NCI-H2107 (cell line): ENCODE results near the gene MYH14.

Experiments used
- DNase-seq: peaks from one replicate; lab custom pipeline; 2025; lab: John Stamatoyannopoulos, UW

The MYH14 gene

GRCh38 chr19:50192463-50193211, 10.8 kb upstream of the MYH14 start:
- no peak for DNase-seq

GRCh38 chr19:50195224-50195623, 8.2 kb upstream of the MYH14 start:
- DNase-seq: no peak

GRCh38 chr19:50196322-50196932, 7.0 kb upstream of the MYH14 start:
- DNase-seq: no peak

- DNase-seq: no peak
These were observed 6.1 kb upstream of the MYH14 start for GRCh38 chr19:50197348-50197747.

GRCh38 chr19:50198431-50199258, 4.8 kb upstream of the MYH14 start:
- no peak for DNase-seq

GRCh38 chr19:50199259-50199555, 4.2 kb upstream of the MYH14 start:
- no peak for DNase-seq

- no peak for DNase-seq
These were observed 1.0 kb upstream of the MYH14 start for GRCh38 chr19:50202386-50202785.

GRCh38 chr19:50202962-50203280, 501 bp upstream of the MYH14 start:
- no peak for DNase-seq

- DNase-seq: no peak
These were observed 633 bp downstream of the MYH14 start for GRCh38 chr19:50204081-50204428.

GRCh38 chr19:50204811-50205675, 1.6 kb downstream of the MYH14 start:
- DNase-seq: peak; percentile 67

GRCh38 chr19:50205681-50206138, 2.3 kb downstream of the MYH14 start:
- DNase-seq: no peak

GRCh38 chr19:50206191-50206590, 2.8 kb downstream of the MYH14 start:
- no peak for DNase-seq

- DNase-seq: no peak
These were observed 4.3 kb downstream of the MYH14 start for GRCh38 chr19:50207730-50208129.

- no peak for DNase-seq
These were observed 5.7 kb downstream of the MYH14 start for GRCh38 chr19:50209131-50209530.

GRCh38 chr19:50210425-50210824, 7.0 kb downstream of the MYH14 start:
- DNase-seq: no peak

- no peak for DNase-seq
These were observed 10.5 kb downstream of the MYH14 start for GRCh38 chr19:50213925-50214324.

- DNase-seq: no peak
These were observed 11.5 kb downstream of the MYH14 start for GRCh38 chr19:50214699-50215543.

- no peak for DNase-seq
These were observed 12.4 kb downstream of the MYH14 start for GRCh38 chr19:50215820-50216219.

- DNase-seq: no peak
These were observed 17.7 kb downstream of the MYH14 start for GRCh38 chr19:50221087-50221486.

- no peak for DNase-seq
These were observed 19.4 kb downstream of the MYH14 start for GRCh38 chr19:50222691-50223438.

- DNase-seq: no peak
These were observed 20.0 kb downstream of the MYH14 start for GRCh38 chr19:50223439-50223716.
